ENCODE results near the gene CRB3.

The CRB3 gene

DNA sequence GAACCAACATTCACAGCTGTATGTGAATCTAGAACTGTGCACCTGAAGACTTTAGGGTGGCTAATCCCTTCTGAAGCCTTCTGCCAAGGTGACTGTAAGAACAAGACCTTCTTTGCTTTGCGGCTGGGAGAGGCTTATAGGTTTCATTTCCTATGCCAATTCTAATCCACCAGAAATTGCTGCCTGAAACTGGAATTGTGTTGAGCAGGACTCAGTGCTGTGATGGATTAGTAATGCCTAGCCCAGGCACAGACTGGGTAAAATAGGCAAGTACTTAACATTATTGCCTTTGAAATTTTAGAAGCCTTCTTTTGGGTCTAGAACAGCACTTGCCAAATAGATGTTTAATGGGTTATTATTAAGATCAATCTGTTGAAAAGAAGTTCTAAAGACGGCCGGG lies 16.0 kb upstream of the CRB3 start:
- TF ChIP-seq, protein P1, sequence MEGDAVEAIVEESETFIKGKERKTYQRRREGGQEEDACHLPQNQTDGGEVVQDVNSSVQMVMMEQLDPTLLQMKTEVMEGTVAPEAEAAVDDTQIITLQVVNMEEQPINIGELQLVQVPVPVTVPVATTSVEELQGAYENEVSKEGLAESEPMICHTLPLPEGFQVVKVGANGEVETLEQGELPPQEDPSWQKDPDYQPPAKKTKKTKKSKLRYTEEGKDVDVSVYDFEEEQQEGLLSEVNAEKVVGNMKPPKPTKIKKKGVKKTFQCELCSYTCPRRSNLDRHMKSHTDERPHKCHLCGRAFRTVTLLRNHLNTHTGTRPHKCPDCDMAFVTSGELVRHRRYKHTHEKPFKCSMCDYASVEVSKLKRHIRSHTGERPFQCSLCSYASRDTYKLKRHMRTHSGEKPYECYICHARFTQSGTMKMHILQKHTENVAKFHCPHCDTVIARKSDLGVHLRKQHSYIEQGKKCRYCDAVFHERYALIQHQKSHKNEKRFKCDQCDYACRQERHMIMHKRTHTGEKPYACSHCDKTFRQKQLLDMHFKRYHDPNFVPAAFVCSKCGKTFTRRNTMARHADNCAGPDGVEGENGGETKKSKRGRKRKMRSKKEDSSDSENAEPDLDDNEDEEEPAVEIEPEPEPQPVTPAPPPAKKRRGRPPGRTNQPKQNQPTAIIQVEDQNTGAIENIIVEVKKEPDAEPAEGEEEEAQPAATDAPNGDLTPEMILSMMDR (IDR thresholded peaks at IDR 0.05), result no peak
- H3K27me3 Mint-ChIP-seq (ENCODE audit: low read depth, poor library complexity), result peaks cover 5% of the 10 kb centered on the region
- peaks cover 19% of the 10 kb centered on the region for H3K9me3 Mint-ChIP-seq
- H3K27ac Mint-ChIP-seq, result no peak overlapping the region
- H3K36me3 Mint-ChIP-seq (ENCODE audit: low read depth), result peaks cover 48% of the 10 kb centered on the region
- no peaks in the 10 kb centered on the region for H3K4me1 Mint-ChIP-seq
- DNase-seq, result no peak
- H3K4me3 Mint-ChIP-seq, result no peak overlapping the region

DNA sequence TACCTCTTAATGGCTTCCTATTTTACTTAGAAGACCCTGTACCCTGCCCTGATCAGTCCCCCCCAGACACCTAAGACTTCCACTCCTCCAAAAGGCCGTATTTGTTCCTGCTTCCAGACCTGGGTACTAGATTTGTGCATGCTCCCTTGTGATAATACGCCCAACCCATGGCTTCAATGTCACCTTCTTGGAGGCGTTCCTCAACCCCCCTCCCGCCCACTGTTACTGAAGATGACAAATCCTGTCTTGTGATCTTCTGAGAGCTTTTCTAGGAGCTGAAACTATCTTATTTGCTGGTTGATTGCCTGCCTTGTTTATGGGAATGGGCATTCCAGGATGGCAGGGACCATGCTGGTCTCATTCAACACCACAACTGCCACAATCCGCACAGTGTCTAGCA lies 13.9 kb upstream of the CRB3 start:
- no peaks in the 10 kb centered on the region for H3K4me1 Mint-ChIP-seq
- no peak overlapping the region for H3K27ac Mint-ChIP-seq
- H3K4me3 Mint-ChIP-seq, result no peak overlapping the region
- peaks cover 39% of the 10 kb centered on the region for H3K9me3 Mint-ChIP-seq
- DNase-seq, result no peak
- H3K36me3 Mint-ChIP-seq (ENCODE audit: low read depth), result peaks cover 67% of the 10 kb centered on the region
- TF ChIP-seq, protein P1 (IDR thresholded peaks at IDR 0.05), result no peak
- H3K27me3 Mint-ChIP-seq (ENCODE audit: low read depth, poor library complexity), result peaks cover 5% of the 10 kb centered on the region

DNA sequence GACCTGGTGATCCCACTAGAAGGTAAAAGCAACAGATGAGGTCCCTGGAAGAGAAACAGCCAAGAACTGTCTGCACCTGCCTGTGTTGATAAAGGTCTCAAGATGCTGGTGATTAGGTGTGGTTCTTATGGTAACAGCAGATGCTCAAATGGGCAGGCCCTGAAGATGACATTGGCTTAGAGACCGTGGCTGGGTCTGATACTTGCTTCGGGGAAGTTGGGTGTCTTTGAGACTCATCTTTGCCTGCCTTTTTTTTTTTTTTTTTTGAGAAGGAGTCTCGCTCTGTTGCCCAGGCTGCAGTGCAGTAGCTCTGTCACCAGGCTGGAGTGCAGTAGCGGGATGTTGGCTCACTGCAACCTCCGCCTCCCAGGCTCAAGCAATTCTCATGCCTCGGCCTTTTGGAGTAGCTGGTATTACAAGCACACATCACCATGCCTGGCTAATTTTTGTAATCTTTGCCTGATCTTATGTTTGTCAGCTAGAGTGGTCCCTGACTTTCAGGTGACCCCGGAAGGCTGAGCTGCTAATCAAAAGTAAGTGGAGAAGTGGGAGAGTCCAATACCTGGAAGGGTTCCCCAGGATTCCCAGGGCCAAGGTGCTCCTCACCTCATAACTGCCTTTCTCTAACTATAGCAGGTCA lies 12.4 kb upstream of the CRB3 start:
- TF ChIP-seq, protein P1 (IDR thresholded peaks at IDR 0.05), result no peak
- DNase-seq, result no peak
- no peak overlapping the region for H3K27ac Mint-ChIP-seq
- peaks cover 5% of the 10 kb centered on the region for H3K27me3 Mint-ChIP-seq (ENCODE audit: low read depth, poor library complexity)
- H3K36me3 Mint-ChIP-seq (ENCODE audit: low read depth), result peaks cover 67% of the 10 kb centered on the region
- H3K4me1 Mint-ChIP-seq, result no peaks in the 10 kb centered on the region
- no peak overlapping the region for H3K4me3 Mint-ChIP-seq
- H3K9me3 Mint-ChIP-seq, result peaks cover 29% of the 10 kb centered on the region

DNA sequence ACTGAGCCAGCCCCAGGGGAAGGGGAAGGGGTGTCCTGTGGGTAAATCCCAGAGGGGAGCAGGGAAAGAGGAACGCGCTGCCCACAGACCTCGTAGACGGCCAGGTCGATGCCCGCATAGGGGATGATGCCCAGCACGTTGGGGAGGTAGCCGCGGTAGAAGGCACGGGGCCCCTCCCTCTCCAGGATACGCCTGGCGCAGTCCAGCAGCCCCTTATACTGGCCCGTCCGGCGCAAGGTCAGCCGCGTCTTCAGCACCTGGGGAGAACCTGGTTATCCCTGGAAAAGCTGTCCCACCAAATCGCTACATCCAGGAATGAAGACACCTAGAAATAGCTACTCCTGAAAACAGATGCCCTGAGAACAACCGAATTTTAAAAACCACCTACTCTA lies 11.9 kb upstream of the CRB3 start:
- Mint-ChIP-seq H3K27me3 (ENCODE audit: low read depth, poor library complexity) (peaks cover 5% of the 10 kb centered on the region), H3K4me1 (peaks cover under 1% of the 10 kb centered on the region), H3K9me3 (peaks cover 29% of the 10 kb centered on the region), H3K27ac (no peak overlapping the region), H3K36me3 (ENCODE audit: low read depth) (peaks cover 67% of the 10 kb centered on the region), H3K4me3 (no peak overlapping the region)
- TF ChIP-seq, protein P1 (IDR thresholded peaks at IDR 0.05), result no peak
- no peak for DNase-seq

DNA sequence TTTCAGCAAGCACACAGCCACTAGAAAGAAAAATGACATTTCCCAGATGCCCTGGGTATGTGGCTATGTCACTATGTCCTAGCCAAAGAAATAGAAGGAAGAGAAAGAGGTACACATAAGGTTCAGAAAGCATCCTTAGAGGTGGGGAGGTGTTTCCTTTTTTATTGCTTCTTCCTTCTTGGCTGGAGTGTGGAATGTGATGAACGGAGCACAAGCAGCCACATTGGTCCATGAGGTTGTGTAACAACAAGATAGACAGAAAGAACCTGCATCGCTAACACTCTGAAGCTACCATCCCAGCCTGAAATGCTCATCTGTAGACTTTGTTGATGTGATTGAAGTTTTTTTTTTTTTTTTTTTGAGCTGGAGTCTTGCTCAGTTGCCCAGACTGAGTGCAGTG lies 11.2 kb upstream of the CRB3 start:
- Mint-ChIP-seq H3K4me3 (no peak overlapping the region), H3K36me3 (ENCODE audit: low read depth) (peaks cover 67% of the 10 kb centered on the region), H3K27ac (no peak overlapping the region), H3K4me1 (peaks cover 7% of the 10 kb centered on the region), H3K9me3 (peaks cover 29% of the 10 kb centered on the region), H3K27me3 (ENCODE audit: low read depth, poor library complexity) (peaks cover 9% of the 10 kb centered on the region)
- TF ChIP-seq, protein P1 (IDR thresholded peaks at IDR 0.05), result no peak
- no peak for DNase-seq

DNA sequence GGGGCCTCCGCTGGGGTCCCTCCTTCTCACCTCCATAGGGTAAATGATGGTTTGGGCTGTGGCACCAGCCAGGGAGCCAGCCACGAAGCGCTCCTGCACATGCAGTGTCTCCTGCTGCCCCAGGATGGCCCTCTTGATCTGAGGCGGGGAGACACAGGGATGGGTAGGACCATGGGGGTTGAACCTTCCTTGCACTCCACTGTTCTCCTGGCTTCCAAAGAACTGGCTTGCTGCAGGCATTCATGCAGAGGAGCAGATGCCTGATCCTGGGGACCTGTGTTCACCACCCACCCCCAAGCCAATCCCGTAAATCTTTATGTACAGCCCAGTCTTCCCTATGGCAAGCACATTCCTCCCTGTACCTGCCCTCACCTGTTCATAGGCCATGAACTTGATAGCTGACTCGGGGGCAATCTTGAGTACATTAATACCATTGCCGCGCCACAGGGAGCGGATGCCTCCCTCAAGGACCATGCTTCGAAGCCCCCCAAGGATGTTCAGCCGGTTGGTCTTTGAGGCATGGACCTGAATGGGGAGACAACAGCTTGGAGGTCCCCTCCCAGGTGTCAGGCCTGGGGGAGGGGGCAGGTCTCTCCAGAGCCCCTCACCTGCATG lies 10.0 kb upstream of the CRB3 start:
- Mint-ChIP-seq H3K4me1 (peaks cover 18% of the 10 kb centered on the region), H3K9me3 (peaks cover 29% of the 10 kb centered on the region), H3K27me3 (ENCODE audit: low read depth, poor library complexity) (peaks cover 15% of the 10 kb centered on the region), H3K27ac (no peak overlapping the region), H3K4me3 (no peak overlapping the region), H3K36me3 (ENCODE audit: low read depth) (peaks cover 67% of the 10 kb centered on the region)
- TF ChIP-seq, protein P1 (IDR thresholded peaks at IDR 0.05), result no peak
- no peak for DNase-seq

All from nephron progenitor cell (in vitro differentiated cells).